Fibroblast of gingiva (primary cell): ENCODE results near the gene KCNMB3.
"Not testable (repeated sequence)": the region's sequence is repeated elsewhere in the genome, so short reads cannot be mapped to it uniquely, and the experiment has no call there.

Experiments
- DNase-seq: peaks from one replicate; pipeline ENCODE4 v3.0.0-alpha.2; 2011; ENCODE audit warnings: low read depth

The KCNMB3 gene

DNA sequence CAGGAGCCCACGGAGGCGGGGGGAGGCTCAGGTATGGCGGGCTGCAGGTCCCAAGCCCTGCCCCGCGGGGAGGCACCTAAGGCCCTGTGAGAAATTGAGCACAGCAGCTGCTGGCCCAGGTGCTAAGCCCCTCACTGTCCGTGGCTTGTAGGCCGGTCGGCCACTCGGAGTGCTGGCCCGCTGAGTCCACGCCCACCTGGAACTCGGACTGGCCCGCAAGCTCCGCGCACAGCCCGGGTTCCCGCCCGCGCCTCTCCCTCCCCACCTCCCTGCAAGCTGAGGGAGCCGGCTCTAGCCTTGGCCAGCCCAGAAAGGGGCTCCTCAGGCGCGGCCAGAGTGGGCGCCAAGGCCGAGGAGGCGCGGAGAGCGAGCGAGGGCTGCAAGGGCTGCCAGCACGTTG, 12.2 kb upstream of the KCNMB3 start:
- no peak for DNase-seq

DNA sequence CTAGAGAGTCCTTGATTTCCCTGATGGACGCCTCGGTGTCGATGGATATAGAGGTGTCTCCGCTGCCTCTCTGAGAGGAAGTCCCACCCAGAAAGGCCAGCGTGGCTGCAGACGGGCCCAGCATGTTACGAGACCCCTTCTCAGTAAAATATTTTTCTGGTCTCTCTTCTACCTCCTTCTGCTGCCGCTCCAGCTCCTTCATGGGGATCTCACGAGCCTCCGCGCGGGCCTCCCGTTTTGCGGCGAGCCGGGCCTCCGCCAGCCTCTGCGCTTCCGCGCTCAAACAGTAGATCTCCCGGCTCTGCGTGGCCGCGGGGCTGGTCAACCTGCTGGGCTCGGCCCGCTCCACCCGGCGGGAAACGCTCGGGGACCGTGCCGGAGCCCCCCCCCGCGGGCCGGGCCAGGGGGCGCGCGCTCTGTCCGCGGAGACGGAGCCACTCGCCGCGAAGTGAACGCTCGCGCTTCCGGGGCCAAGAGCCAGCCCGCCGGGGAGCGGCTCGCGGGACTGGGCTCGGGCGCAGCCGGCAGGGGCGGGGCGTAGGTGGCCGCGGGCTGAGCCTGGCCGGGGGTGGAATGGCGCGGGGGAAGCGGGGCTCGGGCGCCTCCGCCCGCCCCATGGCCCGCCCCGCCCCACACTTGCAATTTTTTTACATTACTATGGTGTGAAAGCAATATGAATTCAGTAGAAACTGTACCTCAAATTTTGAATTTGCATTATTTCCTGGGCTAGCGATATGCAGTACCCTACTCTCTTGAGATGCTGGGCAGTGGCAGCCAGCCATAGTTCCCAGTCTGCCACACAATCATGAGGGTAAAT, 10.2 kb upstream of the KCNMB3 start:
- DNase-seq = peak; percentile 68

DNA sequence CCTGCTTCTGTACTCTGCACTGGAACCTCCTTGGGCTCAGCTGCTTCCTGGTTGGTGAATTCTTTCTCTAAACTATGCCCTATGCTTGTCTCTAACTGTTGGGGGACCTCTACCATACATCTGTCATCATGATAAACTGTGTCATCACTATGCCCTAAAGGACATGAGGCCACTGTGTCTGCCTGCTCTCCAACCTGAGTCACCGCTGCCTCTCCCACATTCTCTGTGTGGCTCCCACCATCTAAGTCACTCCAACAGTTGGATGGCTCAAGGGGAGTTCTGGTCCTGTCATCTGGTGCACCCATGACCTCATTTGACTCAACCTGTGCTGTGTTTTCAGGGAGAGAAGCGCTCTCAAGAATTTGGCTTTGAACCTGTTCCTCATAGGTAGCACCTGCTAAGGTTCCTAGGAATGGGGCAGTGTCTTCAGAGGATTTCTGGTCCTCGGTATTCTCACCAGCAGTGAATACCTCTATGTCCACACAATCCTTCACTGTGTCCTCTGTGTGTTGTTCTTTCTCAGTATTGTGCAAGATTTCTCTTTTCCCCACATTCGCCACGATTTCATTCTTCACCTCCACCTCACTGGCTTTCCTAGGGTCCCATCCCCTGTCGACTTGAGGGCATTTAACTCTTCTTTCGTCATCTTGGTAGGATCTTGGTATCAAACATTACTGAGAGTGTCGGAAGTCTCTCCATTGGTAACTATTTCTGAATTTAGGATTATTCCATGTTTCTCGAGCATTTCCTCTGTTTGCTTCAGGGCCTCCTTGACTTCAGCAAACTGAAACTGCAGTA, 9.2 kb upstream of the KCNMB3 start:
- not testable (repeated sequence) for DNase-seq

DNA sequence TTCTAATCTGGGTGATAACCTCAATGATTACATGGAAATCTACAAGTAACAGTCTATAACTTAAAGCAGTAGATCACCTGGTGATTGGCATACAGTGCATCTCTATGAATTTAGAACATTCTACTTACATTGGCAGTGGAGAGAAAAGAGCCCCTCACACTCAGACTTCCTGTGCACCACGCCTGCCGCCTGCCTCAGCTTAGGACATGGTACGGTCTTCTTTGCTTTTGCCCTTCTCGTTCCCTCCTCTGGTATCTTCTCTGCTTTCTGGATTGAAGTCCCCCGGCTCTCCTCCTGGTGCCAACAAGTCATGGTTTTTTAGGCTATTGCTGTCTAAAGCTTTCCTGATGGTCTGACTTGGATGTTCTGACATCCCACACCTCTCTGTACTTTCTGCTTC, 7.9 kb upstream of the KCNMB3 start:
- DNase-seq = no peak

DNA sequence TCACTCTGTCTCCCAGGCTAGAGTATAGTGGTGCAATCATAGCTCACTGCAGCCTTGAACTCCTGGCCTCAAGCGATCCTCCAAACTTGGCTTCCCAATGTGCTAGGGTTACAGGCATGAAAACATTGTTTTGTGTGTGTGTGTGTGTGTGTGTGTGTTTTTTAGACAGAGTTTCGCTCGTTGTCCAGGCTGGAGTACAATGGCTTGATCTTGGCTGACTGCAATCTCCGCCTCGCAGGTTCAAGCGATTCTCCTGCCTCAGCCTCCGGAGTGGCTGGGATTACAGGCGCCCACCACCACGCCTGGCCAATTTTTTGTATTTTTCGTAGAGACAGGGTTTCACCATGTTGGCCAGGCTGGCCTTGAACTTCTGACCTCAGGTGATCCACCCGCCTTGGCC, 6.8 kb upstream of the KCNMB3 start:
- DNase-seq = not testable (repeated sequence)

DNA sequence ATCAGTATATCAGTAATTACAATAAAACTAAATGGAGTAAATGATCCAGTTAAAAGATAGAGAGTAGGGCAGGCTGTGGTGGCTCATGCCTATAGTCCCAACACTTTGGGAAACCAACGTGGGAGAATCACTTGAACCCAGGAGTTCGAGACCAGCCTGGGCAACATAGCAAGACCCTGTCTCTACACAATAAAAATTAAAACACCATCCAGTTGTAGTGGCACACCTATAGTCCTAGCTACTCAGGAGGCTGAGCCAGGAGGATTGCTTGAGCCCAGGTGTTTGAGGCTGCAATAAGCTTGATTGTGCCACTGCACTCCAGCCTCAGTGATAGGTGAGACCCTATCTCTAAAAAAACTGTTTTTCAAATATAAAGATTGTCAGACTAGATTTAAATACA, 5.9 kb upstream of the KCNMB3 start:
- DNase-seq = no peak

DNA sequence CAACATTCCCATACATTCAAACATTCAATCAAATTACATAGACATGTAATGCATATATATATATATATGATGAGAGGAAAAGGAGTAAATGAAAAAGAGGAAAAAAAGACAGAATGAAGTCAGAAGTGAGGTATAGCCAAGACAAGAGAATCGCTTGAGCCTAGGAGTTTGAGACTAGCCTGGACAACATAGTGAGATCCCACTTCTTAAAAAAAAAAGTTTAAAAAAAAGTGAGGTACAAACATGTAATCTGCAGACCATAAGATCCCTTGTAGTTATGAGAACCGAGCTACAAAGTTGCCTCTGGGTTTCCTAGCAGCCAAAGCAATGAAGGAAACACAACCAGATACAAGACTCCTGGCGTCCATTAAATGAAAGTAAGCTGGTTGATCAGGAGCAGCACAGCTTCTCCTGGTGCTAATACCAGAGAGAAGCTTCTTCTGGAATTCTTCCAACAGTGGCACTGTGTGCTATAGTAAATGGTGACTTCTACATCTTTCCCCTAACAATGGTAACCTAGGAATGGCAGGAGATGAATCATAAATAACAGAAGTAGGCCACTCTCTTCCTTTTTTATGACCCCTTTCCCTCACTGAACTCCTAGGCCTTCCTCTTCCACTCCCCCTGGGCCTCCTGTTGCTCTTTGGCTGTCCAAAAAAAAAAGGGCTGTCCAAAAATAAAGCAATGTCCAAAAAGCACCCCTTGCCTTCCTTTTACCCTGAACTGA, 3.5 kb downstream of the KCNMB3 start:
- DNase-seq = no peak

DNA sequence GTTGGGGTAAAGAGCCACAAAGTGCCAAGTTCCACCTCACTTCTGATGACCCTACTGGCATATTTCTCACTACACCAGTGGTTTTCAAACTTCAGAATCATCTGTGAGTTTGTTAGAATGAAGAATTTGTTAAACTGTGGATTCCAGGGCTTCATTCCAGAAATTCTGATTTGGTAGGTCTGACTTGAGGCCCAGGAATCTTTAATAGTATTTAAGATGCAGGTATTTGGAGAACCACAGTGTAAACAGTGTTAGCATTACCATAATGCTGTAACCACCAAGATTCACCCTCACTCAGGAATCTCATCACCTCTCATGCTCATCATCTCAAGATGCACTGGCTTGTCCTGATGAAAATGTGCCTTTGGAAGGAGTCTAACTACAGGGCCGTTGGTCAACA, 6.0 kb downstream of the KCNMB3 start:
- no peak for DNase-seq

DNA sequence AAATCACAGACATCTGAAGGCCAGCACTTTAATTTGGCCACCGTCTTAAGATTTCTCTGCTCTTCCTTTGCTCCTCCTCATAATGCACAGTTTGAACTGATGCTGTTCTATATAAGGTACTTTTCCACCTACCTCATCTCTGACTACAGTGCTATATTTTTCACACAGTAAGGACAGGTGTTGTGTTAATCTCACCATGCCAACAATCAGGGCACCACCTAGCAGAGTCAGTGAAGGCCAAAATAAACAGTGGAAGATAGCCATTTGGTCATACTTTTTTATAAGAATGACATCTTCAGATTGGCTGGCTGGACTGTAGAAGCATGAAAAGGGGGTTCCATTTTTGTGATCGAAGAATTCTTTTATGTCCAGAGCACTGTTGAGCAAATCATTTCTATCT, 8.1 kb downstream of the KCNMB3 start:
- DNase-seq = not testable (repeated sequence)

DNA sequence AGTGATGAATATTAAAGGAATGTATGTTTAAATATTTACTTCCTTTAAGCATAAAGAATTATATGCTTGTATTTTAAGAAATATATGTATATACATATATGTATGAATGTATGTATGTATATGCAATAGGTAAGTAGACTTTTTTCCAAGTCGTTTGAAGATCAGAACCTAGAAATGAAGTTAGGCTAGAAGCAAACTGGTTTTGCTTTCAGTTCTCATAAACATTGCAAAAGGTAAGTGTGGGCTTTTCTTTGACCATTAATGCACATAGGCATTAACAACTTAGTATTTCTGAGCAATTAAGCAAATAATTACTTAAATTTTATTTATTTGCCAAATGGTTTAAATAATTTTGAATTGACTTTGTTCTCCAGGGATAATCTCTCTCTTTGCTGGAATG, 10.6 kb downstream of the KCNMB3 start:
- not testable (repeated sequence) for DNase-seq

DNA sequence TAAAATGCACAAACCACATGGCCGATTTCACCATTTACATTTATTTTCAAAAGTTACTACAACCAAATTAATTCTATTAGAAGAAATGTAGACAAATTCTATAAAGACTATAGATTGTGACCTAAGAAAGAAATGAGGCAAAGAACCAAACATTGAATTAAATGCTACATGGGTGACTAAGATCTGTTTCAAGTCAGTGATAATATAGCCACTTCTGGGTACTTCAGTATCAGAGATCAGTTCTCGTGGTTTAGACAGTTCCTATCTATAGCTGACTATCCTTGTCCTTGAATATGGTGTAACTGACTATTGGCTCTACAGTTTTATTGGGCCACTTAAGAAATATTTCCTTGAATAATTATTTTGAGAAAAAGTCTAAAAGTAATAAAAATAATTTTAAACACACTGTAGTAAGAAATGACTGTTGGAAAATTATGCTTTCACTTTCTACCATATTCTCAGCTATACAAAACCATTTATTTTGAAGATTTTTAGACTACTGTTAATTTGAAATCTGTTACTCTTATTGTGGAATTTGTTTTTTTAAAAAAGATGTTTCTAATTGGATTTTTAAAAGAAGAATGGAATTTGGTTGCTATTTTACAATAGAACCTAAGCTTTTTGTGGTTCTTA, 14.1 kb downstream of the KCNMB3 start:
- no peak for DNase-seq

DNA sequence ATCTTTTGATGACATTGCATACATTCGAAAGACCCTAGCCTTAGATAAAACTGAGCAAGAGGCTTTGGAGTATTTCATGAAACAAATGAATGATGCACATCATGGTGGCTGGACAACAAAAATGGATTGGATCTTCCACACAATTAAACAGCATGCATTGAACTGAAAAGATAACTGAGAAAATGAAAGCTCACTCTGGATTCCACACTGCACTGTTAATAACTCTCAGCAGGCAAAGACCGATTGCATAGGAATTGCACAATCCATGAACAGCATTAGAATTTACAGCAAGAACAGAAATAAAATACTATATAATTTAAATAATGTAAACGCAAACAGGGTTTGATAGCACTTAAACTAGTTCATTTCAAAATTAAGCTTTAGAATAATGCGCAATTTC, 16.7 kb downstream of the KCNMB3 start:
- DNase-seq = peak; percentile 7

DNA sequence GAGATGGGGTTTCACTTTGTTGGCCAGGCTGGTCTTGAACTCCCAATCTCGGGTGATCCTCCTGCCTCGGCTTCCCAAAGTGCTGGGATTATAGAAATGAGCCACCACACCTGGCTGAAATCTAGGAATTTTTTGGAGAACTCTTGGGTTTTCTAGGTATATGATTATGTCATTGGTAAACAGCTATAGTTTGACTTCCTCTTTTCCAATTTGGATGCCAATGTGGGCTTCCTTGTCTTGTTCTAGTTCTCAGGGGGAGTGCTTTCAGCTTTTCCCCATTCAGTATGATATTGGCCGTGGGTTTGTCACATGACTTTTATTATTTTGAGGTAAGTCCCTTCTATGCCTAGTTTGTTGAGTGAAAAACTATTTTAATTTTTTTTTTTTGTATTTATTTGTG, 17.9 kb downstream of the KCNMB3 start:
- no peak for DNase-seq

DNA sequence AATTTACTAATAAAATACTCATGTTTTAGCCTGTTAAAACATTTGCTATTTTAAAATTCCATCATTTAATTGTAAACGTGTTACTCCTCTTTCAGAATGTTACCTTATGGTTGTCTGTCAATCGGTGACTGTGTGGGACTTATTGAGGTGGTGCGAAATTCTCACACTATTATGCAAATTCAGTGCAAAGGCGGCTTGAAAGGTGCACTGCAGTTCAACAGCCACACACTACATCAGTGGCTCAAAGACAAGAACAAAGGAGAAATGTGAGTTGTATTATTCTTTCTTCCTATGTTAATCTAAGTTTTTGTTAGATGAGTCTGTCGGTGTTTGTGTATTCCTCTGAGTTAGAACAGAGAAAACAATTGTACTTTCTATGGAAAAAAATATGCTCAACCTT, 21.7 kb downstream of the KCNMB3 start:
- no peak for DNase-seq

DNA sequence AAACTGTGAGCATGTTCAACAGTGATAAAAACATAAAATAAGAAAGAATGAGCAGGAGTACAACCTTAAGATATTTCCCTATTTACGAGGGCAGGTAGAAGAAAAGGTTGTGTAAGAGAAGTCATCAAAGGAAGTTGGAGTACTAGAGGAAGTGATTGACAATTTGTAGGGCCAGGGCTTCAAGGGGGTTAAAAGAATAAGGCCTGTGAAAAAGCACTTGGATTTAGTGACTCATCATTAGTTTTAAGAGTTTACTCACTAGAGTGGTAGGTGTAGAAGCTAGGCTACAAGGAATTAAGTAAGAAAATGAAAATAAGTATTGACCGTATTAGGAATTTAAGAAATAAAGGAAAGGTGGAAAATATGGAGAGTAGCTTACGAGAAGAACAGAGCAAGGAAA, 23.6 kb downstream of the KCNMB3 start:
- no peak for DNase-seq

DNA sequence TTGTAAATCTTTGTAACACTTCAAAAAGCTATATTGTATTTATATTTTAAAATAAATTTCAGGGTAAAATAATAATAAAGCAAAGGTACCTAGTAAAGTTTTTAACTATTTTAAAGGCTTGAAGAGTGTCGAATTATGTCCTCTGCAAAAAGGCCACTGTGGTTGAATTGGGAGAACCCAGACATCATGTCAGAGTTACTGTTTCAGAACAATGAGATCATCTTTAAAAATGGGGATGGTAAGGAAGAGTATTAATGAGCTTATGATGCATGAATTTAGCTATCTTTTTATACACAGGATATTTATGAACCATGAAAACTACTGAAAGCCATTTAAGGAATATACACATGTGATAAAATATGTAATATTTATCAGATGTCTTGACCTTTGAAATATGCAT, 26.3 kb downstream of the KCNMB3 start:
- DNase-seq = no peak

DNA sequence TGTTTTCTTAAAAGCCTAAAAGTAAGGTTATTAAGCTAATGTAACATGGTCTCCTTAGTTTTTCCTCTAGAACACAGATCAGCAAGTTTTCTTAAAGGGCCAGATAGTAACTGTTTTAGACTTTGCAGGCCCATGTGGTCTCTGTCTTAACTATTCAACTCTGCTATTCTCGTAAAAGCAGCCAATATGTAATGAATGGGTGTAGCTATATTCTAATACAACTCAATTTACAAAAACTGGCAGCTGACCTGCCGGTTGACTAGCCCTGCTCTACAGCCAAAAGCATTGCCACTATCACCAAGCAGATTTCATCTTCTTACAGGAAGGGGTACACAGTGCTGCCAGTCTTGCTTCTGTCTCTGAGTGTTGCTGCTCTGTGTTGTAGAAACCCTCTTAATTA, 27.4 kb downstream of the KCNMB3 start:
- no peak for DNase-seq

DNA sequence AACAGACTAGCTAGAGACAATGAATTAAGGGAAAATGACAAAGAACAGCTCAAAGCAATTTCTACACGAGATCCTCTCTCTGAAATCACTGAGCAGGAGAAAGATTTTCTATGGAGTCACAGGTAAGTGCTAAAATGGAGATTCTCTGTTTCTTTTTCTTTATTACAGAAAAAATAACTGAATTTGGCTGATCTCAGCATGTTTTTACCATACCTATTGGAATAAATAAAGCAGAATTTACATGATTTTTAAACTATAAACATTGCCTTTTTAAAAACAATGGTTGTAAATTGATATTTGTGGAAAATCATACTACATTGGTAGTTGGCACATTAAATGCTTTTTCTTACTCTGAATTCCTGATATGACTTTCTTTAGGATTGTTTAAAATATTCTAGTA, 32.7 kb downstream of the KCNMB3 start:
- not testable (repeated sequence) for DNase-seq

DNA sequence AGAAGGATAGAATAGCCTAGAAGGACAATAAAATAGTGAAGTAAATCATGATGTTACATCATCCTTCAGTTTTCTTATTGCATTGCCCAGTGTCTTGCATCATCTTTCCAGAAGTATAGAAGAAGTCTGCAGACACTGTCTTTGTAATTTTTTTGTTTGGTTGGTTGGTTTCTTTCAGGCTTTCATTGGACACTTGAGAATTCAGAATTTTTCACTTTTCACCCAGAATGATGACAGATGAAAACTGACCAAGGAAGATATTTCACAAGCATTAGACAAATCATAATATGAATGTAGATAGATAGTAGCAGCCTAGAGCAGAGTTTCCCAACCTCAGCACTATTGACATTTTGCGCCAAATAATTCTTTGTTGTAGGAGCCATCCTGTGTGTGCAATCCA, 35.4 kb downstream of the KCNMB3 start:
- DNase-seq = peak; percentile 75

DNA sequence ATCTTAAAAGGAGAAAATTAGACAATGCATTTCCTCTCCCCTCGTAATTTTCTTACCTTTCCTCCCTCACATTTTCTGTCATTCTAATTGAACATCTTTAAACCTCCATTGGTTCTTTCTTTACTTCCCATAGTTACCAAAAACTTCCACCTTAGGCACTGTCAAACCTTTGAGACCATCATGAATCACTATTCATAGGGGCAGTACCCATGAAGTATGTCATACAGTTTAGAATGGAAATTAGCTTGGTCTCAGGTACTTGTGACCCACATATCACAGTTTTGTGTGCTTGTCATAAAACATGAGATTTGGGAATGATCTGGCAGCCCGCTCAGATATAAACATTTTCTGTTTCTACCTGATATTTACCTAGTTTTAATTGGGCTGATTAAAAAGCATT, 50.1 kb downstream of the KCNMB3 start:
- no peak for DNase-seq

DNA sequence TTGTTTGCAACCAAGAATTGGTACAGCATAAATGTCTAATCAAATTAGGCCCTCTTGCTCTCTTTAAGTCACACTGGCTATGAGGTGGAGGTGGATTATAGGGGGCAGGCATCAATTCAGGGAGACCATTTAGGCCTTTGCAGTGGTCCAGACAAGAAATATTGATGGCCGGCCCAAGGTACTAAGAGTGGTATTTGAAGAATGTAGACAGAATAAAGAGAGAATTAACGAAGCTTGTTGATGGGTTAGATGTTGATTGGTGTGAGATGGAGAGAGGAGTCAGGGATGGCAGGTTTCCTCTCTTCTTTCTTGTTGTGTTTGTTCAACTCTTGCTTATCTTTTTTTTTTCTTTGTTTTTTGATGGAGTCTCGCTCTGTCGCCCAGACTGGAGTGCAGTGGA, 54.2 kb downstream of the KCNMB3 start:
- DNase-seq = no peak

DNA sequence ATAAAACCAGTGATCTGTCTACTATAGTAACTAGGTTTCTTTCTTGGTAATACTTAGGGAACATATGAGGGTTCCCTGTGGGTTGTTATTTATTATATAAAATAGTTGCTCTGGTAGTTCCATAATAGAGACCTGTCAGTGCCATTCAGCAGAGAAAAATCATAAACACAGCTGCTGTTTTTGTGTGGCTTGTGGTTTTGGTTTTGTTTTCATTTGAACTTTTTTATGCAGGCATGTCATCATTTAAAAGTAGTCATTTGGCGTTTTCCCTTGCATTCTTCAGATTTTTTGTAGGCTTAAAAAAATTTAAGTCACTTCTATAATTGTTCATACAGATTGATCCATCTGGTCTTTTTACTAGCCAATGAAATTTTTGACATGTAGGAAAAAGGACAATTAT, 54.8 kb downstream of the KCNMB3 start:
- peak; percentile 62 for DNase-seq
